Keratinocyte (primary cell): ENCODE data around the gene TMEM201.

ENCODE experiments used
- CTCF ChIP-seq, 3 experiments: IDR thresholded peaks in 1 of 3; conservative IDR thresholded peaks in 1 of 3; optimal IDR thresholded peaks in 1 of 3; 2 replicates in 2 of 3; 3 replicates in 1 of 3; pipeline versions ENCODE3 to v1.5.1; 2011; ENCODE audit warnings: low read length in 3 of 3, mild to moderate bottlenecking in 3 of 3, moderate library complexity in 2 of 3, control low read depth in 1 of 3, inconsistent platforms in 1 of 3; ENCODE audit not compliant: insufficient read depth in 2 of 3; ENCODE audit errors: extremely low read depth in 1 of 3
- EZH2 ChIP-seq: IDR thresholded peaks from one replicate; pipeline ENCODE4 v1.6.1; 2012; ENCODE audit warnings: inconsistent platforms, mild to moderate bottlenecking, low read length, moderate library complexity

DNA sequence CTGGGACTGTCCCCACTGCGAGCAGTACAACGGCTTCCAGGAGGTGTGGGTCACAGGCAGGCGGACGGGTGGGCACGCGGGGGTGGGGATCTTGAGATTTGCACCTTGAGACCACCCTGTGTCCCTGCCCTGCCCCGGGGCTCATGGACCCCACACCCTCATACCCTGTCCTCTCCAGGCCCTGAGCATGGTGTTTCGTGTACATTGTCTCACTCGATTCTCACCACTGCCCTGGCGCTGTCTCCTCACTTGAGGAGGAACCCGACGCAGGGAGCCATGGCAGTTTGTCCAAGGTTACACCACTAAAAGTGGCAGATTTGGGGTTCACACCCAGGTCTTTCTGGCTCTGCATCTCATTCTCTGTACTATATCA is 7.2 kb downstream of the TMEM201 start:
- TF ChIP-seq CTCF (optimal IDR thresholded peaks at IDR 0.05 in 1 of 3, IDR thresholded peaks at IDR 0.05 in 1 of 3, conservative IDR thresholded peaks at IDR 0.05 in 1 of 3; ENCODE audit: extremely low read depth in 1 of 3, insufficient read depth in 2 of 3, low read length in 3 of 3): no peak
- no peak for TF ChIP-seq EZH2
